Adipocyte (in vitro differentiated cells): ENCODE results near the gene FAM131A.

ENCODE experiments used
- DNase-seq: peaks from one replicate; pipeline ENCODE4 v3.0.0-alpha.2; 2015; ENCODE audit warnings: low read depth
- H3K27me3 ChIP-seq: replicated peaks from 2 replicates; pipeline ENCODE4 v1.7.0; 2013; ENCODE audit warnings: mild to moderate bottlenecking, low read length, moderate library complexity; ENCODE audit not compliant: control insufficient read depth, insufficient read depth
- H3K36me3 ChIP-seq: 2 replicates; pipeline ENCODE4 v1.7.0; 2013; ENCODE audit warnings: low read length, mild to moderate bottlenecking, moderate library complexity; ENCODE audit not compliant: control insufficient read depth, insufficient read depth, severe bottlenecking
- H3K4me1 ChIP-seq: 2 replicates; pipeline ENCODE4 v1.7.0; 2013; ENCODE audit warnings: mild to moderate bottlenecking, low read length, moderate library complexity; ENCODE audit not compliant: control insufficient read depth, insufficient read depth
- H3K4me3 ChIP-seq: 2 replicates; pipeline ENCODE4 v1.7.0; 2013; ENCODE audit warnings: mild to moderate bottlenecking, low read length, moderate library complexity
- H3K9ac ChIP-seq: 2 replicates; pipeline ENCODE4 v1.7.0; 2013; ENCODE audit warnings: mild to moderate bottlenecking, low read length, moderate library complexity
- H3K9me3 ChIP-seq: 2 replicates; pipeline ENCODE4 v1.7.0; 2013; ENCODE audit warnings: mild to moderate bottlenecking, low read length, moderate library complexity; ENCODE audit not compliant: control insufficient read depth

FAM131A gene

GRCh38 chr3:184320104-184320445 lies 17.3 kb upstream of the FAM131A start:
- Histone ChIP-seq H3K9ac (peak overlapping the region; percentile 78), H3K36me3 (peaks cover 69% of the 10 kb centered on the region)

GRCh38 chr3:184321666-184322065 lies 15.7 kb upstream of the FAM131A start:
- DNase-seq = no peak
- no peaks in the 10 kb centered on the region for H3K9me3 ChIP-seq
- H3K4me1 ChIP-seq = peaks cover 71% of the 10 kb centered on the region
- peak overlapping the region; percentile 75 for H3K4me3 ChIP-seq
- peak overlapping the region; percentile 78 for H3K9ac ChIP-seq
- H3K27me3 ChIP-seq = no peaks in the 10 kb centered on the region
- peaks cover 85% of the 10 kb centered on the region for H3K36me3 ChIP-seq

More at GRCh38 chr3:184320104-184320445, 17.3 kb upstream of the FAM131A start:
- no peaks in the 10 kb centered on the region for H3K27me3 ChIP-seq
- peak overlapping the region; percentile 75 for H3K4me3 ChIP-seq
- H3K4me1 ChIP-seq = peaks cover 73% of the 10 kb centered on the region
- no peaks in the 10 kb centered on the region for H3K9me3 ChIP-seq
- peak; percentile 99 for DNase-seq

- peak overlapping the region; percentile 78 for H3K9ac ChIP-seq
- H3K27me3 ChIP-seq = no peaks in the 10 kb centered on the region
- no peaks in the 10 kb centered on the region for H3K9me3 ChIP-seq
- H3K36me3 ChIP-seq = peaks cover 87% of the 10 kb centered on the region
- H3K4me3 ChIP-seq = peak overlapping the region; percentile 17
- peaks cover 59% of the 10 kb centered on the region for H3K4me1 ChIP-seq
- no peak for DNase-seq
Measured at GRCh38 chr3:184322731-184323487, 14.5 kb upstream of the FAM131A start.

GRCh38 chr3:184323696-184324095 lies 13.7 kb upstream of the FAM131A start:
- Histone ChIP-seq H3K36me3 (peaks cover 90% of the 10 kb centered on the region), H3K9ac (no peak overlapping the region), H3K9me3 (no peaks in the 10 kb centered on the region), H3K27me3 (no peaks in the 10 kb centered on the region), H3K4me1 (peaks cover 57% of the 10 kb centered on the region), H3K4me3 (no peak overlapping the region)
- no peak for DNase-seq

- peaks cover 49% of the 10 kb centered on the region for H3K4me1 ChIP-seq
- no peaks in the 10 kb centered on the region for H3K27me3 ChIP-seq
- no peak overlapping the region for H3K9ac ChIP-seq
- H3K4me3 ChIP-seq = no peak overlapping the region
- peaks cover 100% of the 10 kb centered on the region for H3K36me3 ChIP-seq
- no peaks in the 10 kb centered on the region for H3K9me3 ChIP-seq
- DNase-seq = no peak
Measured at GRCh38 chr3:184325269-184325668, 12.1 kb upstream of the FAM131A start.

GRCh38 chr3:184325715-184326369 lies 11.6 kb upstream of the FAM131A start:
- H3K9me3 ChIP-seq = no peaks in the 10 kb centered on the region
- no peak for DNase-seq
- no peaks in the 10 kb centered on the region for H3K27me3 ChIP-seq
- H3K36me3 ChIP-seq = peaks cover 99% of the 10 kb centered on the region
- H3K4me1 ChIP-seq = peaks cover 43% of the 10 kb centered on the region
- H3K4me3 ChIP-seq = no peak overlapping the region
- peak overlapping the region; percentile 5 for H3K9ac ChIP-seq

GRCh38 chr3:184327171-184327570 lies 10.2 kb upstream of the FAM131A start:
- Histone ChIP-seq H3K4me1 (peaks cover 38% of the 10 kb centered on the region), H3K9ac (no peak overlapping the region), H3K36me3 (peaks cover 99% of the 10 kb centered on the region), H3K9me3 (no peaks in the 10 kb centered on the region), H3K4me3 (no peak overlapping the region), H3K27me3 (no peaks in the 10 kb centered on the region)
- no peak for DNase-seq

DNA sequence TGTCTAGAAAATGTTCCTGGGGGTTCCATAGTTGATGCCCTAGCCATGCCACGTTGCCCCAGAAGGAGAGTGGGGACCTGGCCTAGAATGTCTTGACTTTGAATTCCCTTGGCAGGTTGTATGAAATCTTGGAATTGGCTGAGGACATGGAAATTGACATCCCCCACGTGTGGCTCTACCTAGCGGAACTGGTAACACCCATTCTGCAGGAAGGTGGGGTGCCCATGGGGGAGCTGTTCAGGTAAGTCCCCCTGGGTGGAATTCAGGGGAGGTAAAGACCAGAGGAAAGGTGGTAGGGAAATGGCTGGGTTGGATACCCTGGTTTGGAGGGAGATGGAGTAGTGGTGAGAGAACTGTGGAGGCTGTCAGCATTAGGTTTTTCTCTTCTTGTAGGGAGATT lies 8.9 kb upstream of the FAM131A start:
- Histone ChIP-seq H3K9me3 (no peaks in the 10 kb centered on the region), H3K36me3 (peaks cover 99% of the 10 kb centered on the region), H3K27me3 (no peaks in the 10 kb centered on the region), H3K9ac (peak overlapping the region; percentile 16), H3K4me1 (peaks cover 24% of the 10 kb centered on the region), H3K4me3 (no peak overlapping the region)
- no peak for DNase-seq

DNA sequence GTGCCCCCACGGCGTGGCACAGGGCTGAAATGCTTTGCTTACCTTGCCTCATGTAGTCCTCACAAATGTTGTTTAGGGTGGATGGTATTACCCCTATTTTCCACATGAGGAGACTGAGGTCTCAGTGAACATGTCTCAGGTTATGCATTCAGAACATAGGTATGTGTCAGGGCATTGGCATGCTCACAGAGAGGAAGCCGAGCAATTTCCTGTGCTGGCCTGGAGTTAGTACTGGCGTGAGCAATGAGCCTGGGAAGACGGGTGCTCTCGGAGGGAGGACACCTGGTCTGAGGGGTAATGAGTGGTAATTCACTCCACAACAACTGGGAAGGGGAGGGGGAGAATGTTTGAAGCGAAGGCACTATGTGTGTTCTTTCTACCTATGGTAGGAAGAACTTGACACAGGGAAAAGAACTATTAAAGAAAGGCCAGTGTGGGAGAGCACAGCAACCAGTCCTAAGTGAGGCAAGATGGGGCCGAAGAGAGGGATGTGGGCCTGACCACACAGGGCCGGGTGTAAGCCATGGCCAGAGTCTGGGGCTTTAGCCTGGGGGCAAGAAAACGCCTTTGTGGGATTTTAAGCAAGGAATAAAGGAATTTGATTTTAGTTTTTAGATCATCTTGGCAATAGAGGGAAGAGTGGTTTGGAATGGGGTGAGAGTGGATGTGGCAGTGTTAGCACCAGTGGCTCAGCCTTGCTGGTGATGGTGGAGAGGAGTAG lies 4.9 kb upstream of the FAM131A start:
- peak; percentile 69 for DNase-seq
- Histone ChIP-seq H3K4me3 (no peak overlapping the region), H3K9me3 (no peaks in the 10 kb centered on the region), H3K27me3 (no peaks in the 10 kb centered on the region), H3K9ac (peak overlapping the region; percentile 28), H3K36me3 (peaks cover 79% of the 10 kb centered on the region), H3K4me1 (peaks cover 38% of the 10 kb centered on the region)

DNA sequence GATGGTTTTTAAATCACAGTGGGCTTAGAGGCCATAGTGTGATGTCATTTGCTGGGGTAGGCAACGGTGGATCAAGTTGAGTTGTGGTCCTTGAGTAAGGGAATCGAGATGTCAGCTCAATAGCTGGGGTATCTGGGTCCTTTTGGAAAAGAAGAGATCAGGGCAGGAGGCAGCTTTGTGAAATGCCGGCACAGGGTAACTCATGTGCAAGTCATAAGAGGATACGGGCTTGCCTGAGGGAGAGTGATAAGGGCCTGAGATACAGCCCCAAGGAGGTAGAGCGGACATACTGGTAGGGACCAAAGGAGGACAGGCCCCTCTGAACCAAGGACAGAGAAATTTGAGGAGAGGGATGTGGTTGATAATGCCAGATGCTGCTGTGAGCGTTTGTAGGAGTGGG lies 4.2 kb upstream of the FAM131A start:
- H3K27me3 ChIP-seq = no peaks in the 10 kb centered on the region
- no peak overlapping the region for H3K4me3 ChIP-seq
- H3K4me1 ChIP-seq = peaks cover 45% of the 10 kb centered on the region
- peak overlapping the region; percentile 22 for H3K9ac ChIP-seq
- no peak for DNase-seq
- peaks cover 73% of the 10 kb centered on the region for H3K36me3 ChIP-seq
- H3K9me3 ChIP-seq = no peaks in the 10 kb centered on the region

GRCh38 chr3:184333700-184334099 lies 3.7 kb upstream of the FAM131A start:
- H3K4me1 ChIP-seq = peaks cover 45% of the 10 kb centered on the region
- peaks cover 68% of the 10 kb centered on the region for H3K36me3 ChIP-seq
- no peak overlapping the region for H3K4me3 ChIP-seq
- H3K27me3 ChIP-seq = no peaks in the 10 kb centered on the region
- no peak overlapping the region for H3K9ac ChIP-seq
- no peaks in the 10 kb centered on the region for H3K9me3 ChIP-seq
- DNase-seq = no peak
